GM18526 (cell line): ENCODE results near the gene TMEM79.

Experiments used
- POLR2A ChIP-seq: IDR thresholded peaks from 3 replicates; pipeline ENCODE4 v1.6.1; 2011; ENCODE audit not compliant: insufficient read length; ENCODE audit errors: extremely low read depth

Gene TMEM79

GRCh38 chr1:156284757-156285156, 632 bp downstream of the TMEM79 start:
- TF ChIP-seq POLR2A, result no peak

GRCh38 chr1:156285437-156285836, 1.3 kb downstream of the TMEM79 start:
- TF ChIP-seq POLR2A, result no peak

DNA sequence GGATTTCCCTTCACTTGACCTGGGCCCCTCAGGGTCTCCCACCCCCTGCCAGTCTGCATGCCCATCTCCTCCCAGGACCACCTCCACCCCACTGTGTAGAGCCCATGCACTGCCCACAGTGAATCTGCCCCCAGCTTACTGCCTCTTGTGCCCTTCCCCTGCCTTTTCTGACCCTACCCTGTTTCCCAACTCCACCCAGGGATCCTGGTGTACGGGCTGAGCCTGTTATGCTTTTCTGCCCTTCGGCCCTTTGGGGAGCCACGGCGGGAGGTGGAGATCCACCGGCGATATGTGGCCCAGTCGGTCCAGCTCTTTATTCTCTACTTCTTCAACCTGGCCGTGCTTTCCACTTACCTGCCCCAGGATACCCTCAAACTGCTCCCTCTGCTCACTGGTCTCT, 1.9 kb downstream of the TMEM79 start:
- TF ChIP-seq POLR2A, result no peak

DNA sequence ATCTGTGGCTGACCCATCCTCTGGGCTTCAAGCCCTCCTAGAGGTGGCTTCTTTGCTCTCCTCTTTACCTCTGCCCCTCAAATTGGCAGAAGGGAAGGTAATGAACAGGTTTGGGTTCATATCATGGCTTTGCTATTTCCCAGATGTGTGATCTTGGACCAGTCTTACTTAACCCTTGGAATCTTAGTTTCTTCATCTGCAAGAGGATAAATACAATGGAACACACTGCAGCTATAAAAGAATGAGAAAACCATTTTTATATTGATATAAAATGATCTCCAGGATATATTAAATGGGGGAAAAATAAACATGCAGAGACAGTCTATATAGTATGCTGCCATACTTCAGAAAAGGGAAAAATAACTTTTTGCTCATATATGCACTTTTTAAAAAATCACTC, 5.7 kb downstream of the TMEM79 start:
- no peak for TF ChIP-seq POLR2A

DNA sequence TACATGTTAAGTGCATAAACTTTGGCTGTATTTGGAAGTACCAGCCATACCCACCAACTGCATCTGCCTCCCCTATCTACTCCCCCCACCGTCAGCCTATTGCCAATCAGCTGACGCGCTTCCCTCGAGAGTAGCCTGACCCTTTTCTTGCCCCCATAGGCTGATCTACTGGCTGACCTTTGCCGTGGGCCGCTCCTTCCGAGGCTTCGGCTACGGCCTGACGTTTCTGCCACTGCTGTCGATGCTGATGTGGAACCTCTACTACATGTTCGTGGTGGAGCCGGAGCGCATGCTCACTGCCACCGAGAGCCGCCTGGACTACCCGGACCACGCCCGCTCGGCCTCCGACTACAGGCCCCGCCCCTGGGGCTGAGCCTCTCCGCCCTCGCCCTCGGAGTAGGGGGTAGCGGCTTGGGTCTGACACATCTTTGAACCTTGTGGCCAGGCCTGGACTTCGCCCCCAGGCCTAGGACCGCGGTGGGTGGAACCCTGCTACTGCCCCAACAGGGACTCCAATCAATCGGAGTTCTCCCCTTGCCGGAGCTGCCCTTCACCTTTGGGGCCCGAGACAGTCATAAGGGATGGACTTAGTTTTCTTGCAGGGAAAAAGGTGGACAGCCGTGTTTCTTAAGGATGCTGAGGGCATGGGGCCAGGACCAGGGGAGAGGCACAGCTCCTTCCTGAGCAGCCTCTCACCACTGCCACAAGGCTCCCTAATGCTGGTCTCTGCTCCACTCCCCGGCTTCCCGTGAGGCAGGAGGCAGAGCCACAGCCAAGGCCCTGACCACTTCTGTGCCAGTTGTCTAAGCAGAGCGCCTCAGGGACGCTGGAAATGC, 7.3 kb downstream of the TMEM79 start:
- no peak for TF ChIP-seq POLR2A

- TF ChIP-seq POLR2A, result no peak
These were observed 8.9 kb downstream of the TMEM79 start for GRCh38 chr1:156293098-156293434.

DNA sequence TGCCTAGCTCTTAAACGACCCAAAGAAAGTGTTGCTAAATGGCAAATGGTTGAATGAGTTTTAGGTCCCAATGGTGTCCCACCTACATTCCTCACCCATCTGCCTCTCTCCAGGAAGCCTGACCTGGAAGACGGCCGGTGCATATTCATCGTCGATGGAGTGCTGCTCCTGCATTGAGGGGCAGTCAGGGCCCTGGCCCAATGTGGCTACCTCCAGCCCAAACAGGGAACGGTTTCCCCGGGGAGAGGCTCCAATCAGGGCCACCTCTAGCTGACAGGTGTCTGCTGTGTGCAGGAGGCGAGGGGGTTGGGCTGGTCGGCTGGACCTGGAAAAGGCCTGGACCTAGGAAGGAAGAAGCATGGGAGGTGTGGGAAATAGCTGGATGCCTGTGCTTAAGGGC, 9.8 kb downstream of the TMEM79 start:
- TF ChIP-seq POLR2A, result no peak

GRCh38 chr1:156295391-156295947, 11.3 kb downstream of the TMEM79 start, which contains the start of gene GLMP:
TSS of gene GLMP (minus strand) at chr1:156295679. CDS start at chr1:156295645, 34 bp downstream.
- TF ChIP-seq POLR2A, result peak; percentile 61

GRCh38 chr1:156298852-156299357, 14.8 kb downstream of the TMEM79 start, which contains the start of gene VHLL:
TSS of gene VHLL (minus strand) at chr1:156299307. CDS start at chr1:156299189, 118 bp downstream.
- TF ChIP-seq POLR2A, result no peak

DNA sequence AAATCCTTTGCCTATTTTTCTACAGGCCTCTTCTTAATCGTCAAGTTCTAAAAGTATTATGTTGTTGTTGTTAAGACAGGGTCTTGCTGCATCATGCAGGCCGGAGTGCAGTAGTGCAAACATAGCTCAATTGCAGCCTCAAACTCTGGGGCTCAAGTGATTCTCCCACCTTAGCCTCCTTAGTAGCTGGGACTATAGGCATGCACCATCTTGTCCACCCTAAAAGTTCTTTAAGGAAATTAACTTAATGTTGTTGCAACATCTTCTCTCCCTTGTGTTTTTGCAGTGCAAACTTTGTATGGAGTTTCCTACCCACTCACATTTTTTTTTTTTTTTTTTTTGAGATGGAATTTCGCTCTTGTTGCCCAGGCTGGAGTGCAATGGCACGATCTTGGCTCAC, 19.1 kb downstream of the TMEM79 start:
- no peak for TF ChIP-seq POLR2A

- TF ChIP-seq POLR2A, result no peak
These were observed 21.1 kb downstream of the TMEM79 start for GRCh38 chr1:156305215-156305614.

DNA sequence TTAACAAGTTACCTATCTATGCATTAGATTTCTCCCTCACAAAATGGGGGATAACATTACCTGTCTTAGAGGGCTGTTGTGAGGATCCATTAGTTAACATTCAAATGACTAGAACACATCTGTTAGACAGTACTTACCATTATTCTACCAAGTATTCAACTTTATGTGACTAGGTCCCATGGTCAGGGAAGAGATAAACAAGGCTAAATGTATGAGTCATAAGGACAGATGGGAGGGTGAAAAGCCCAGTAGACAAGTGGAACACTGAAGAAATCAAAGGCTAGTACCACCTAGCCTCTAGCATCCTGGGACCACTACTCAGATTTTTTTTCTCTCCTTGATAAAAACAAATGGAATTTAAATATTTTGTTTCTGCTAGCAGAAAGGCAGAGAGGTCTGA, 24.0 kb downstream of the TMEM79 start:
- TF ChIP-seq POLR2A, result no peak

- no peak for TF ChIP-seq POLR2A
These were observed 26.8 kb downstream of the TMEM79 start for GRCh38 chr1:156310962-156311361.

DNA sequence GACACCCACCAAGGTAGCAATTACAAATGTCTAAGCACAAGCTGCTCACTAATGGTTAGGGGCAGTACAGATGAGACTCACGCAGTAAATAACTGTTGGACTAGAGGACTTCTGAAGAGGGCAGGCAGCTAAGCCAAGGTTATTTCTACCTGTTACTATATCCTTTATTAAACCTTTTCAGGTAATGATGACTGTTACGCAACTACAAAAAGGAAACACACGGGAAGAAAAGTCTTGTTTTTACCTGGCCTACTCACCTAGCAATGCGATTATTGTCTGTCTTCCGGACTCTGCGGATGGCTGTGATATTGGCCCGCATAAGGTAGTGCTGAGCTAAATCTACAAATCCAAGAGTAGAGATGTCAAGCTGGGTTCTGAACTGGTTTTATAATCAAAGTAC, 32.8 kb downstream of the TMEM79 start:
- TF ChIP-seq POLR2A, result no peak

DNA sequence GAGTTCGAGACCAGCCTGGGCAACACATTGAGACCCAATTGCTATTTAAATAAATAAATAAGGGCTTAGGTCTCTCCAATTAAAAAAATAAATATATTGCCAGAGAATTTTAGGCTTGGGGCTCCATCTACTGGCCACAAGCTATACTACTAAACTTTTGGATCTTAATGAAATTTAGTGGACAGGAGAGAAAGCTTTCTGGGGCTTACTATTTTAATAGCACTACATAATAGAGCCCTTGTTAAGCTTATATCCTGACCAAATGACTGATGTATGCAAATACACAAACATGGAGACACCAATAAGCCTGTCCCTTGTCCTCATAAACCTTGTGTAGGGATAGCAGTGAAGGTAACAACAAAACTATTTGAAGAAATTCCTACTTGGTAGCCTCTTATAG, 35.5 kb downstream of the TMEM79 start:
- TF ChIP-seq POLR2A, result no peak

- TF ChIP-seq POLR2A, result no peak
These were observed 36.4 kb downstream of the TMEM79 start for GRCh38 chr1:156320560-156320959.
